Inflammatory macrophage treated with lipopolysaccharide for 4 hours (primary cell): ENCODE measurements around the gene KCNK10.
A peak's percentile ranks its signal among the peaks of the same experiment; 100 is the strongest.

Experiments
- DNase-seq: peaks from one replicate; pipeline ENCODE4 v3.0.0-alpha.2; 2020

KCNK10 gene

GRCh38 chr14:88323086-88323522 lies at the start of gene KCNK10:
KCNK10 (minus strand) TSS chr14:88323269; CDS start chr14:88322798, 471 bp downstream.
- no peak for DNase-seq

GRCh38 chr14:88369496-88369895 lies 46.4 kb upstream of the KCNK10 start:
- peak; percentile 9 for DNase-seq

GRCh38 chr14:88364710-88365413 lies 41.8 kb upstream of the KCNK10 start:
- DNase-seq = no peak

GRCh38 chr14:88363644-88364043 lies 40.6 kb upstream of the KCNK10 start:
- DNase-seq = no peak

GRCh38 chr14:88359500-88359899 lies 36.4 kb upstream of the KCNK10 start:
- no peak for DNase-seq

GRCh38 chr14:88354358-88354757 lies 31.3 kb upstream of the KCNK10 start:
- no peak for DNase-seq

GRCh38 chr14:88352698-88353097 lies 29.6 kb upstream of the KCNK10 start:
- DNase-seq = no peak

- no peak for DNase-seq
Observed at GRCh38 chr14:88351966-88352691, 29.1 kb upstream of the KCNK10 start.

- DNase-seq = no peak
Observed at GRCh38 chr14:88348546-88348945, 25.5 kb upstream of the KCNK10 start.

- DNase-seq = no peak
Observed at GRCh38 chr14:88346048-88346639, 23.1 kb upstream of the KCNK10 start.

GRCh38 chr14:88342980-88343379 lies 19.9 kb upstream of the KCNK10 start:
- DNase-seq = no peak

- no peak for DNase-seq
Observed at GRCh38 chr14:88340357-88340756, 17.3 kb upstream of the KCNK10 start.

GRCh38 chr14:88333036-88333435 lies 10.0 kb upstream of the KCNK10 start:
- no peak for DNase-seq

- no peak for DNase-seq
Observed at GRCh38 chr14:88327497-88327896, 4.4 kb upstream of the KCNK10 start.

GRCh38 chr14:88326352-88327103 lies 3.5 kb upstream of the KCNK10 start:
- no peak for DNase-seq

GRCh38 chr14:88325883-88326282 lies 2.8 kb upstream of the KCNK10 start:
- DNase-seq = no peak

GRCh38 chr14:88324930-88325329 lies 1.9 kb upstream of the KCNK10 start:
- no peak for DNase-seq

GRCh38 chr14:88324491-88324890 lies 1.4 kb upstream of the KCNK10 start:
- DNase-seq = no peak

- no peak for DNase-seq
Observed at GRCh38 chr14:88323523-88324199, 592 bp upstream of the KCNK10 start.

GRCh38 chr14:88322504-88323085 lies 474 bp downstream of the KCNK10 start:
- no peak for DNase-seq

- no peak for DNase-seq
Observed at GRCh38 chr14:88321692-88322503, 1.2 kb downstream of the KCNK10 start.
